HepG2 (cell line): Measurements from ENCODE around the gene NOXA1.

Experiments
- AHR ChIP-seq: IDR thresholded peaks from 2 replicates; pipeline ENCODE4 v1.6.1; 2018; ENCODE audit warnings: missing genetic modification reagents, missing compliant biosample characterization
- EZH2 ChIP-seq: conservative IDR thresholded peaks from 2 replicates; pipeline ENCODE4 v1.6.1; 2012; ENCODE audit warnings: mild to moderate bottlenecking, low read depth, low read length, moderate library complexity
- FOXK2 ChIP-seq: fragments of 450-650 bp; IDR thresholded peaks from 2 replicates; pipeline ENCODE4 v1.6.1; 2016
- HNRNPK ChIP-seq: fragments of 200-400 bp; formaldehyde crosslinking; IDR thresholded peaks from 2 replicates; pipeline ENCODE4 v1.6.1; 2018; ENCODE audit warnings: low read length, low read depth, moderate library complexity, mild to moderate bottlenecking; ENCODE audit not compliant: poor library complexity, severe bottlenecking
- NR3C1 ChIP-seq: sonication (generic); formaldehyde crosslinking; IDR thresholded peaks from 2 replicates; pipeline ENCODE4 v1.4.0; 2020; ENCODE audit warnings: missing genetic modification reagents
- SETDB1 ChIP-seq: sonication (generic); formaldehyde crosslinking; IDR thresholded peaks from 2 replicates; pipeline ENCODE4 v1.5.1; 2020; ENCODE audit warnings: missing genetic modification reagents, mild to moderate bottlenecking, borderline replicate concordance
- SP1 ChIP-seq, 2 experiments: fragments of 450-650 bp in 1 of 2; sonication (generic) in 1 of 2; formaldehyde crosslinking in 1 of 2; IDR thresholded peaks; 2 replicates each; pipeline versions ENCODE4 v1.4.0 to v1.6.1; 2016 to 2020; ENCODE audit warnings: missing genetic modification reagents in 1 of 2
- ZBTB1 ChIP-seq: sonication (generic); formaldehyde crosslinking; IDR thresholded peaks from 2 replicates; pipeline ENCODE4 v1.4.0; 2020; ENCODE audit warnings: missing genetic modification reagents, borderline replicate concordance
- ZBTB7A ChIP-seq: sonication (generic); formaldehyde crosslinking; IDR thresholded peaks from 2 replicates; pipeline ENCODE4 v1.8.0; 2022; ENCODE audit warnings: mild to moderate bottlenecking, missing genetic modification reagents
- ZNF263 ChIP-seq: sonication (generic); formaldehyde crosslinking; IDR thresholded peaks from 2 replicates; pipeline ENCODE4 v1.4.0; 2020; ENCODE audit warnings: missing genetic modification reagents
- ZNF350 ChIP-seq: sonication (generic); formaldehyde crosslinking; IDR thresholded peaks from 2 replicates; pipeline ENCODE4 v1.4.0; 2020; ENCODE audit warnings: mild to moderate bottlenecking, low read depth, missing genetic modification reagents, borderline replicate concordance
- ZSCAN20 ChIP-seq: sonication (generic); formaldehyde crosslinking; IDR thresholded peaks from 2 replicates; pipeline ENCODE4 v1.4.0; 2020; ENCODE audit warnings: missing genetic modification reagents, mild to moderate bottlenecking, borderline replicate concordance
- TF ChIP-seq, protein P1 (sequence below): sonication (generic); formaldehyde crosslinking; IDR thresholded peaks from 2 replicates; pipeline ENCODE4 v1.5.0; 2020; ENCODE audit warnings: mild to moderate bottlenecking, missing genetic modification reagents, moderate library complexity

DNA sequence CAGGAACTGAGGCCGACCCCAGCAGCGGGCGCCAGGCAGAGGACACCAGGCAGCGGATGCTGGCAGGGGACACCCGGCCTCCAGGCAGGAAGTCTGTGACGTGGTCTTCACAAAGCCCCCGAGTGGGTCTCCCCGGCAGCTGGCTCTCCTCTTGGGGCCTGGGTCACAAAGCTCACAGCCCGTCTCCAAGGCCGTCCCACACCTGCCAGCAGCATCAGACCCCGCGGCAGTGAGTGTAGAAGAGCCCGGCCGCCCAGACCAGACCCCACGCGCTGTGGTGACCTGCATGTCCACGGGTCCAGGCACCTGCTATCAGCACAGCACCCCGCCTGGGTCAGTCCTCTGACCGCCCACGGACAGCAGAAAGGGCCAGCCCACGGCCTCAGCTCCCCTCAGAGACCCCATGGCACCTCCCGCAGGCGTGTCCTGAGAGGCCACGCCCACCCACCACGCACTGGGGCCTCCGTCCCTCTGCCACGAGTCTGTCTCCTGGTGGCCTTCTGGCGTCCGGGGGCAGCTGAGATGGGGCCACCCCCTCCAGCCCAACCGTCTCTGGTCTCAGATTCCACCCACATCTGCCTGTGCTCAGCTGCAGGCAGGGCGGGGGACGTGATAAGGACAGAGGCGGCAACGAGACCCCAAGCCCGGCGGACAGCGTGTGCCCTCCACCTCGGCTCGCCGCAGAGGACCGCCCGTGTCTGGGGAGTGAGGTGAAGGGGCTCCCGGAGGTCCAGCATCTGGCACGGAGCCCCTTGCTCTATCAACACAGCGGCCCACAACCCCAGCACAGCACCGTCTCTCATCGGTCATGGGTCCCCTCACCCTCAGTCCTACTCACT, 34.4 kb upstream of the NOXA1 start:
- TF ChIP-seq, protein P1, sequence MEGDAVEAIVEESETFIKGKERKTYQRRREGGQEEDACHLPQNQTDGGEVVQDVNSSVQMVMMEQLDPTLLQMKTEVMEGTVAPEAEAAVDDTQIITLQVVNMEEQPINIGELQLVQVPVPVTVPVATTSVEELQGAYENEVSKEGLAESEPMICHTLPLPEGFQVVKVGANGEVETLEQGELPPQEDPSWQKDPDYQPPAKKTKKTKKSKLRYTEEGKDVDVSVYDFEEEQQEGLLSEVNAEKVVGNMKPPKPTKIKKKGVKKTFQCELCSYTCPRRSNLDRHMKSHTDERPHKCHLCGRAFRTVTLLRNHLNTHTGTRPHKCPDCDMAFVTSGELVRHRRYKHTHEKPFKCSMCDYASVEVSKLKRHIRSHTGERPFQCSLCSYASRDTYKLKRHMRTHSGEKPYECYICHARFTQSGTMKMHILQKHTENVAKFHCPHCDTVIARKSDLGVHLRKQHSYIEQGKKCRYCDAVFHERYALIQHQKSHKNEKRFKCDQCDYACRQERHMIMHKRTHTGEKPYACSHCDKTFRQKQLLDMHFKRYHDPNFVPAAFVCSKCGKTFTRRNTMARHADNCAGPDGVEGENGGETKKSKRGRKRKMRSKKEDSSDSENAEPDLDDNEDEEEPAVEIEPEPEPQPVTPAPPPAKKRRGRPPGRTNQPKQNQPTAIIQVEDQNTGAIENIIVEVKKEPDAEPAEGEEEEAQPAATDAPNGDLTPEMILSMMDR (CRISPR knock-in tag): no peak
- TF ChIP-seq HNRNPK: no peak
- no peak for TF ChIP-seq ZSCAN20
- no peak for TF ChIP-seq SETDB1
- TF ChIP-seq SP1 (IDR thresholded peaks at IDR 0.05): no peak
- no peak for TF ChIP-seq SP1 (CRISPR knock-in tag; IDR thresholded peaks at IDR 0.05)
- TF ChIP-seq ZBTB7A: no peak
- TF ChIP-seq AHR (CRISPR knock-in tag): no peak
- TF ChIP-seq ZBTB1 (CRISPR knock-in tag): no peak
- TF ChIP-seq FOXK2: no peak
- TF ChIP-seq EZH2: no peak
- TF ChIP-seq ZNF263 (CRISPR knock-in tag): no peak
- TF ChIP-seq NR3C1 (CRISPR knock-in tag): no peak
- no peak for TF ChIP-seq ZNF350
